ENCODE measurements around the gene GALNT14. TPM values are rescaled to one million over a fixed set of nuclear protein-coding genes. Genes with fewer than 3 reads are reported as not detected.

Gene GALNT14
- total RNA-seq, 3 donors from 2014 or later, result 0.75 TPM; not detected in 2

DNA sequence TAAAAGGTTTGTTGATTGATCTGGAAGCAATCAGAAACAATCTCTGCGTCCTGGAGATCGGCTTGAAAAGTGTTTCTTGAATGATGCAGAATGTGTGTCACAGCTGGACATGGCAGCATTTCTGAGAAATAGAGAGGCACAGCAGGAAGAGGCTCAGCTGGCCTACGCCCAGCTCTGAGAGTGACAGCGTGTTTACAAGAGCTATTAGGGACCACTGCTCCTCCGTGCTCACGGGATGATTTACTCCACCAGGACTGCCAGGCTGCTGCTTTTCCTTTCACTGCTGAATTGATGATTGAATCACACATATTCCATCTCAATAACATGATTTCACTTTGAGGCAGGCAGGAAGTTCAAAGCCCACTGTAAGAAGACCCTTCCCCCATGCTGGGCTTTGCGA lies 62.8 kb downstream of the GALNT14 start:
- Histone ChIP-seq H3K36me3 (ENCODE audit: low read depth) (no peaks in the 10 kb centered on the region), H3K4me3 (no peak overlapping the region), H3K9me3 (no peaks in the 10 kb centered on the region), H3K4me1 (ENCODE audit: low read depth) (no peaks in the 10 kb centered on the region)
- TF ChIP-seq, protein P1, sequence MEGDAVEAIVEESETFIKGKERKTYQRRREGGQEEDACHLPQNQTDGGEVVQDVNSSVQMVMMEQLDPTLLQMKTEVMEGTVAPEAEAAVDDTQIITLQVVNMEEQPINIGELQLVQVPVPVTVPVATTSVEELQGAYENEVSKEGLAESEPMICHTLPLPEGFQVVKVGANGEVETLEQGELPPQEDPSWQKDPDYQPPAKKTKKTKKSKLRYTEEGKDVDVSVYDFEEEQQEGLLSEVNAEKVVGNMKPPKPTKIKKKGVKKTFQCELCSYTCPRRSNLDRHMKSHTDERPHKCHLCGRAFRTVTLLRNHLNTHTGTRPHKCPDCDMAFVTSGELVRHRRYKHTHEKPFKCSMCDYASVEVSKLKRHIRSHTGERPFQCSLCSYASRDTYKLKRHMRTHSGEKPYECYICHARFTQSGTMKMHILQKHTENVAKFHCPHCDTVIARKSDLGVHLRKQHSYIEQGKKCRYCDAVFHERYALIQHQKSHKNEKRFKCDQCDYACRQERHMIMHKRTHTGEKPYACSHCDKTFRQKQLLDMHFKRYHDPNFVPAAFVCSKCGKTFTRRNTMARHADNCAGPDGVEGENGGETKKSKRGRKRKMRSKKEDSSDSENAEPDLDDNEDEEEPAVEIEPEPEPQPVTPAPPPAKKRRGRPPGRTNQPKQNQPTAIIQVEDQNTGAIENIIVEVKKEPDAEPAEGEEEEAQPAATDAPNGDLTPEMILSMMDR (IDR thresholded peaks at IDR 0.05), result no peak
- intact Hi-C loops (cut with DNase I, micrococcal nuclease), result no loop called here
- DNase-seq (no peak), ATAC-seq (no peak)

DNA sequence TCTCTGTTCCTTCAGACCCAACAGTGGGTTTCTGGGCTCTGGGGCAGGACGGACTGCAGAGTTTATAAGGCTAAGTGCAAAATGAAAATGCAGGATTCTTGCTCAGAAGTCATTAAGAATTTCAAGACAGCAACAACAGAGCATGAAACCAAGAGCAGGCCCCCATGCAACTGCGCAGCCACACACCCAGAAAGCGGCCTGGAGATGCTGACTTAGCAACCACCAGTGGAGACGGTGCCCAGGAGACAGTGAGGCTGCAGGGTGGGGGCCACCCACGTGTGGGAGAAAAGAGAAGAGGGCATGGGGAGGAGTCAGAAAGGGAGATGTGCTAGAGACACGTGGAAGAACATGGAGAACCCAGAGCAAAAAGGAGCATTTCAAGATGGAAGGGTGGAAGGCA lies 66.5 kb downstream of the GALNT14 start:
- intact Hi-C loops (cut with DNase I, micrococcal nuclease), result no loop called here
- TF ChIP-seq, protein P1 (IDR thresholded peaks at IDR 0.05), result no peak
- DNase-seq, result no peak
- no peaks in the 10 kb centered on the region for H3K9me3 ChIP-seq
- no peaks in the 10 kb centered on the region for H3K36me3 ChIP-seq (ENCODE audit: low read depth)
- no peaks in the 10 kb centered on the region for H3K4me1 ChIP-seq (ENCODE audit: low read depth)
- H3K4me3 ChIP-seq, result no peak overlapping the region
- no peak for ATAC-seq

DNA sequence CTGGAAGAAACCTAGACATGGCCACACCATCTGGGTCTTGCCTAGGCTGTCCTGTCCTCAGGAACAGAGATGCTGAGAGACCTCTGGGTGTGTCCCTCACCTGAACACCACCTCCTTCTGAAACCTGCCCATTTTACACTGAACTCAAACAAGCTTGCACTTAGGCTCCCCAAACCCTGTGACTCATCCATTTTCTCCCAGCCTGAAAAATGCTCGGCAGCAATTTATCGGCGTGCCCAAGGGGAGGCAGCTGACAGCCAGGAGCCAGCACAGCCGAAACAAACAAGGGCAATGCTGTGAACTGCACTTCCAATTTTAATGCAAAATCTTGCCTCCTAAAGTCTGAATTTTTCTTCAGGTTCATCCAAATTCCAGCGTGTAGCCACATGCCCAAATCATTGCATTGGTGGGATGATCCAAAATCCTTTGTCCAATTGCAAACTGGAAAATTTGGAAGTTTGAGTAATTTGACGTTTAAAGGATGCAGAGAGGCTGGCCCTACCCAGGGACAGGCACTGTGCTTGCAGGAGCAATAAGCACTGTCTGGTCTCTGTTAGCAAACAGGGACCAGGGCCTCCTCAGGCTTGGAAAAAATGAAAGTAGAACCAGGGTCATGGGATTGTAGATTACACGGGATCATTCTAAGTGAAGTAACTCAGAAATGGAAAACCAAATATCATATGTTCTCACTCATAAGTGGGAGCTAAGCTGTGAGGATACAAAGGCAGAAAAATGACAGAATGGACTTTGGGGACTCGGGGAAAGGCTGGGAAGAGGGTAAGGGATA lies 67.7 kb downstream of the GALNT14 start:
- ATAC-seq, result no peak

DNA sequence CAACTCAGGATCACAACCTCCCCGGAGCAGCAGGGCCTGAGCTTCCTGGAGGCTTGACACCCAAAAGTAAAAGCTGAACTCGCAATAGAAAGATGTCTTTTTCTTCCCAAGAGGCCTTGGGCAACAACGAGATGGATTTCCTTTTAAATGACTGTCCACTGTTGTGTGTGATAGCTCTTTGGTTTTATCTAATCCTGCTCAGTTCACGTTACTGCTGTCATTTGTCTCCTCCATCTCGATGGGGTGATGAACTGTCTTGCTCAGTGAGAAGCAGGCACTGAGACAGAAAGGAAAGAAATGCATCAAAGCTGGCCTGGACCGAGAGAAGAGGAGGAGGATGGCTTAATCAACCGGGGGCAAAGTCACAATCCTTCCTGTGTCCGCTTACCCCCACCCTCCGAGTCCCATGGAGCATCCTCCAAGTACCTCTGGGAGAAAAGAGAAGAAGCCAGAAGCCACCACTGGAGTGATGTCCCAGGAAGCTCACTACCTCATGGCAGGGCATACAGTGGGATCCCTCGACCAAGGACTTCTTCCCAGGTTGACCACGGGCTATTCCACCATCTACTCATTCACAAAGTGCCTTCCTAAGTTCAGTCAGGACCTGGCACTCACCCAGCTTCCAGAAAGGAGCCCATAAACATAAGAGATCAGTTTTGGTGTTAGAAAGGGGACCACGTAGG lies 68.5 kb downstream of the GALNT14 start:
- no peak overlapping the region for H3K4me3 ChIP-seq
- no peaks in the 10 kb centered on the region for H3K4me1 ChIP-seq (ENCODE audit: low read depth)
- no peaks in the 10 kb centered on the region for H3K36me3 ChIP-seq (ENCODE audit: low read depth)
- no peak for ATAC-seq
- H3K9me3 ChIP-seq, result no peaks in the 10 kb centered on the region
- TF ChIP-seq, protein P1 (IDR thresholded peaks at IDR 0.05), result no peak
- intact Hi-C loops (cut with DNase I, micrococcal nuclease), result no loop called here
- no peak for DNase-seq

More for the DNA sequence above, 67.7 kb downstream of the GALNT14 start:
- DNase-seq, result no peak
- no peaks in the 10 kb centered on the region for H3K4me1 ChIP-seq (ENCODE audit: low read depth)
- intact Hi-C loops (cut with DNase I, micrococcal nuclease), result no loop called here
- no peaks in the 10 kb centered on the region for H3K9me3 ChIP-seq
- H3K4me3 ChIP-seq, result no peak overlapping the region
- TF ChIP-seq, protein P1 (IDR thresholded peaks at IDR 0.05), result no peak
- no peaks in the 10 kb centered on the region for H3K36me3 ChIP-seq (ENCODE audit: low read depth)

DNA sequence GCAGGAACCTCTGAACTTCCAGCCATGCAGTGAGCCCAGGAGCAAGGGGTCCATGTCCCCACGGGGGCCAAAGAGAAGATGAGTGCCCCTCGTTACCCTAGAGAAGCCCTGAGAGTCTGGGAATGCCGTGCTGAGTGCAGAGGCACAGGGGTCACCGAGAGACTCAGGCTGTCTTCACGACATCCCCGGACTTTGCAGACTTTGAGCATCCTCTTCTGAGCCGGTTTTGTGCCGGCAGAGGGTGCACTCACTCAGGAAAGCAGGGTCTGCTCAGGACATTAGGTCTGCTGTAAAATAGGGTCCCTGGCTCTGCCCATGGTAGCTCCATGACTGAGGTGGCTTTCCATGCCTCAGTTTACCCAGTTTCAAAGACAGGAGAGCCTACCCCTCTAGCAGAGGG lies 71.0 kb downstream of the GALNT14 start:
- ATAC-seq, result no peak
- Histone ChIP-seq H3K9me3 (no peaks in the 10 kb centered on the region), H3K4me1 (ENCODE audit: low read depth) (no peaks in the 10 kb centered on the region), H3K36me3 (ENCODE audit: low read depth) (no peaks in the 10 kb centered on the region), H3K4me3 (no peak overlapping the region)
- no peak for DNase-seq
- intact Hi-C loops (cut with DNase I, micrococcal nuclease), result no loop called here
- TF ChIP-seq, protein P1 (IDR thresholded peaks at IDR 0.05), result no peak

Data from mucosa of descending colon (tissue), 3 donors.